GM19043 (cell line): ENCODE results near the gene INSL3.
"Not testable (repeated sequence)": the region's sequence is repeated elsewhere in the genome, so short reads cannot be mapped to it uniquely, and the experiment has no call there.

ENCODE experiments used
- ATAC-seq: cut with Tn5 transposase; IDR thresholded peaks from one replicate; pipeline ENCODE4 v1.9.1; 2021; ENCODE audit warnings: low read depth; ENCODE audit not compliant: unreplicated experiment

The INSL3 gene

GRCh38 chr19:17790059-17790780 is 31.1 kb downstream of the INSL3 start:
- no peak for ATAC-seq

- ATAC-seq = no peak
These were observed 32.7 kb downstream of the INSL3 start for GRCh38 chr19:17788632-17789031.

- ATAC-seq = no peak
These were observed 33.9 kb downstream of the INSL3 start for GRCh38 chr19:17787274-17787913.

GRCh38 chr19:17784201-17785008 is 36.9 kb downstream of the INSL3 start:
- no peak for ATAC-seq

- ATAC-seq = not testable (repeated sequence)
These were observed 37.6 kb downstream of the INSL3 start for GRCh38 chr19:17783721-17784120.

GRCh38 chr19:17780781-17781180 is 40.5 kb downstream of the INSL3 start:
- ATAC-seq = no peak

- ATAC-seq = no peak
These were observed 42.1 kb downstream of the INSL3 start for GRCh38 chr19:17778968-17779929.

GRCh38 chr19:17778251-17778967 is 42.9 kb downstream of the INSL3 start:
- ATAC-seq = no peak

- not testable (repeated sequence) for ATAC-seq
These were observed 43.5 kb downstream of the INSL3 start for GRCh38 chr19:17777840-17778239.

GRCh38 chr19:17775991-17776803 is 45.1 kb downstream of the INSL3 start:
- peak; percentile 61 for ATAC-seq

GRCh38 chr19:17775245-17775927 is 45.9 kb downstream of the INSL3 start:
- ATAC-seq = no peak

GRCh38 chr19:17772172-17772571 is 49.1 kb downstream of the INSL3 start:
- ATAC-seq = no peak

GRCh38 chr19:17770613-17771012 is 50.7 kb downstream of the INSL3 start:
- no peak for ATAC-seq

GRCh38 chr19:17767559-17767958 is 53.8 kb downstream of the INSL3 start:
- ATAC-seq = no peak

GRCh38 chr19:17766543-17767131 is 54.7 kb downstream of the INSL3 start:
- ATAC-seq = no peak
